ENCODE data around the gene BOC. TPM values are rescaled to one million over a fixed set of nuclear protein-coding genes. Genes with fewer than 3 reads are reported as not detected.

BOC gene
- total and polyA plus RNA-seq, 7 experiments from 2014 or later, result 0.98 TPM; not detected in 6

GRCh38 chr3:113271594-113272384, 60.4 kb downstream of the BOC start:
- ATAC-seq (no peak), DNase-seq (no peak)
- Histone ChIP-seq H3K4me1 (ENCODE audit: control insufficient read depth in 2 of 2, insufficient read depth in 2 of 2, low read length in 2 of 2) (no peaks in the 10 kb centered on the region), H3K27ac (ENCODE audit: low read depth, low read length) (no peak overlapping the region), H3K27me3 (ENCODE audit: control insufficient read depth in 2 of 2, insufficient read depth in 2 of 2, low read length in 2 of 2) (no peaks in the 10 kb centered on the region), H3K36me3 (ENCODE audit: control insufficient read depth in 2 of 3, insufficient read depth in 3 of 3, low read length in 3 of 3) (no peaks in the 10 kb centered on the region), H3K9me3 (ENCODE audit: control insufficient read depth in 2 of 3, low read length in 3 of 3) (no peaks in the 10 kb centered on the region), H3K4me3 (ENCODE audit: low read length) (no peak overlapping the region)
- Mint-ChIP-seq H3K27me3 (peaks cover 0 to 15% (median 0%) of the 10 kb centered on the region in 5 donors), H3K9me3 (no peaks in the 10 kb centered on the region), H3K36me3 (no peaks in the 10 kb centered on the region), H3K4me3 (no peak overlapping the region), H3K4me1 (peaks cover 4 to 9% (median 7%) of the 10 kb centered on the region in 7 donors), H3K27ac (no peak overlapping the region)
- intact Hi-C loops (cut with micrococcal nuclease), result no loop called here
- POLR2A ChIA-PET, result no interaction called here
- CTCF ChIA-PET, result no interaction called here

GRCh38 chr3:113272385-113272779, 61.0 kb downstream of the BOC start:
- Histone ChIP-seq H3K27me3 (ENCODE audit: control insufficient read depth in 2 of 2, insufficient read depth in 2 of 2, low read length in 2 of 2) (no peaks in the 10 kb centered on the region), H3K4me3 (ENCODE audit: low read length) (no peak overlapping the region), H3K4me1 (ENCODE audit: control insufficient read depth in 2 of 2, insufficient read depth in 2 of 2, low read length in 2 of 2) (no peaks in the 10 kb centered on the region), H3K27ac (ENCODE audit: low read depth, low read length) (no peak overlapping the region), H3K9me3 (ENCODE audit: control insufficient read depth in 2 of 3, low read length in 3 of 3) (no peaks in the 10 kb centered on the region), H3K36me3 (ENCODE audit: control insufficient read depth in 2 of 3, insufficient read depth in 3 of 3, low read length in 3 of 3) (no peaks in the 10 kb centered on the region)
- Mint-ChIP-seq H3K9me3 (no peaks in the 10 kb centered on the region), H3K27me3 (peaks cover 0 to 15% (median 3%) of the 10 kb centered on the region in 5 donors), H3K27ac (no peak overlapping the region), H3K36me3 (no peaks in the 10 kb centered on the region), H3K4me3 (no peak overlapping the region), H3K4me1 (peaks cover 4 to 11% (median 7%) of the 10 kb centered on the region in 7 donors)
- DNase-seq (no peak), ATAC-seq (no peak)
- ChIA-PET CTCF (no interaction called here), POLR2A (no interaction called here)
- intact Hi-C loops (cut with micrococcal nuclease), result no loop called here

- intact Hi-C loops (cut with micrococcal nuclease), result no loop called here
- no peaks in the 10 kb centered on the region for H3K36me3 ChIP-seq (ENCODE audit: control insufficient read depth in 2 of 3, insufficient read depth in 3 of 3, low read length in 3 of 3)
- no peak overlapping the region for H3K4me3 ChIP-seq (ENCODE audit: low read length)
- Mint-ChIP-seq H3K36me3 (no peaks in the 10 kb centered on the region), H3K4me1 (peaks cover 4 to 11% (median 7%) of the 10 kb centered on the region in 7 donors), H3K4me3 (no peak overlapping the region), H3K9me3 (no peaks in the 10 kb centered on the region), H3K27ac (no peak overlapping the region), H3K27me3 (peaks cover 0 to 11% (median 3%) of the 10 kb centered on the region in 5 donors)
- H3K27me3 ChIP-seq (ENCODE audit: control insufficient read depth in 2 of 2, insufficient read depth in 2 of 2, low read length in 2 of 2), result no peaks in the 10 kb centered on the region
- DNase-seq (no peak), ATAC-seq (no peak)
- POLR2A ChIA-PET, result no interaction called here
- no peak overlapping the region for H3K27ac ChIP-seq (ENCODE audit: low read depth, low read length)
- CTCF ChIA-PET, result no interaction called here
- H3K9me3 ChIP-seq (ENCODE audit: control insufficient read depth in 2 of 3, low read length in 3 of 3), result no peaks in the 10 kb centered on the region
- H3K4me1 ChIP-seq (ENCODE audit: control insufficient read depth in 2 of 2, insufficient read depth in 2 of 2, low read length in 2 of 2), result no peaks in the 10 kb centered on the region
These were observed 61.7 kb downstream of the BOC start for GRCh38 chr3:113273011-113273410.

- CTCF ChIA-PET, result no interaction called here
- POLR2A ChIA-PET, result interaction anchor here (0.6 kb wide), 1 partner anchor 408 kb away, joined by 4 read pairs; no protein-coding TSS in a partner anchor
These were observed 62.4 kb downstream of the BOC start for GRCh38 chr3:113273604-113274378.

GRCh38 chr3:113274425-113275257, 63.3 kb downstream of the BOC start:
- Mint-ChIP-seq H3K27me3 (peaks cover 0 to 9% (median 3%) of the 10 kb centered on the region in 5 donors), H3K27ac (no peak overlapping the region), H3K4me3 (no peak overlapping the region), H3K4me1 (peaks cover 4 to 11% (median 7%) of the 10 kb centered on the region in 7 donors), H3K36me3 (no peaks in the 10 kb centered on the region), H3K9me3 (peaks cover 0 to 1% (median 0%) of the 10 kb centered on the region in 11 donors)
- Histone ChIP-seq H3K27ac (ENCODE audit: low read depth, low read length) (no peak overlapping the region), H3K4me1 (ENCODE audit: control insufficient read depth in 2 of 2, insufficient read depth in 2 of 2, low read length in 2 of 2) (no peaks in the 10 kb centered on the region), H3K36me3 (ENCODE audit: control insufficient read depth in 2 of 3, insufficient read depth in 3 of 3, low read length in 3 of 3) (no peaks in the 10 kb centered on the region), H3K4me3 (ENCODE audit: low read length) (no peak overlapping the region), H3K27me3 (ENCODE audit: control insufficient read depth in 2 of 2, insufficient read depth in 2 of 2, low read length in 2 of 2) (no peaks in the 10 kb centered on the region), H3K9me3 (ENCODE audit: control insufficient read depth in 2 of 3, low read length in 3 of 3) (no peaks in the 10 kb centered on the region)
- no peak for ATAC-seq
- intact Hi-C loops (cut with micrococcal nuclease), result no loop called here
- CTCF ChIA-PET, result no interaction called here
- DNase-seq, result no peak
- POLR2A ChIA-PET, result no interaction called here

More at GRCh38 chr3:113273604-113274378, 62.4 kb downstream of the BOC start:
- H3K4me1 ChIP-seq (ENCODE audit: control insufficient read depth in 2 of 2, insufficient read depth in 2 of 2, low read length in 2 of 2), result no peaks in the 10 kb centered on the region
- no peaks in the 10 kb centered on the region for H3K9me3 ChIP-seq (ENCODE audit: control insufficient read depth in 2 of 3, low read length in 3 of 3)
- Mint-ChIP-seq H3K4me3 (no peak overlapping the region), H3K9me3 (no peaks in the 10 kb centered on the region), H3K27ac (no peak overlapping the region), H3K4me1 (peaks cover 4 to 11% (median 7%) of the 10 kb centered on the region in 7 donors), H3K27me3 (peaks cover 0 to 6% (median 3%) of the 10 kb centered on the region in 5 donors), H3K36me3 (no peaks in the 10 kb centered on the region)
- H3K4me3 ChIP-seq (ENCODE audit: low read length), result no peak overlapping the region
- no peak for DNase-seq
- intact Hi-C loops (cut with micrococcal nuclease), result no loop called here
- H3K36me3 ChIP-seq (ENCODE audit: control insufficient read depth in 2 of 3, insufficient read depth in 3 of 3, low read length in 3 of 3), result no peaks in the 10 kb centered on the region
- H3K27me3 ChIP-seq (ENCODE audit: control insufficient read depth in 2 of 2, insufficient read depth in 2 of 2, low read length in 2 of 2), result no peaks in the 10 kb centered on the region
- ATAC-seq, result no peak
- no peak overlapping the region for H3K27ac ChIP-seq (ENCODE audit: low read depth, low read length)

GRCh38 chr3:113275258-113275556, 63.9 kb downstream of the BOC start:
- H3K27ac Mint-ChIP-seq, result no peak overlapping the region
- H3K4me1 Mint-ChIP-seq, result peaks cover 4 to 11% (median 7%) of the 10 kb centered on the region in 7 donors
- intact Hi-C loops (cut with micrococcal nuclease), result no loop called here

More at GRCh38 chr3:113275258-113275556, 63.9 kb downstream of the BOC start:
- Histone ChIP-seq H3K27ac (ENCODE audit: low read depth, low read length) (no peak overlapping the region), H3K27me3 (ENCODE audit: control insufficient read depth in 2 of 2, insufficient read depth in 2 of 2, low read length in 2 of 2) (no peaks in the 10 kb centered on the region), H3K9me3 (ENCODE audit: control insufficient read depth in 2 of 3, low read length in 3 of 3) (no peaks in the 10 kb centered on the region), H3K4me1 (ENCODE audit: control insufficient read depth in 2 of 2, insufficient read depth in 2 of 2, low read length in 2 of 2) (no peaks in the 10 kb centered on the region), H3K36me3 (ENCODE audit: control insufficient read depth in 2 of 3, insufficient read depth in 3 of 3, low read length in 3 of 3) (no peaks in the 10 kb centered on the region), H3K4me3 (ENCODE audit: low read length) (no peak overlapping the region)
- H3K36me3 Mint-ChIP-seq, result no peaks in the 10 kb centered on the region
- H3K4me3 Mint-ChIP-seq, result no peak overlapping the region
- no peak for ATAC-seq
- H3K27me3 Mint-ChIP-seq, result peaks cover 0 to 9% (median 6%) of the 10 kb centered on the region in 5 donors
- H3K9me3 Mint-ChIP-seq, result peaks cover 0 to 1% (median 0%) of the 10 kb centered on the region in 11 donors
- CTCF ChIA-PET, result no interaction called here
- DNase-seq, result no peak
- POLR2A ChIA-PET, result no interaction called here

Measured in naive thymus-derived CD4-positive, alpha-beta T cell (primary cell).